HG03354 (cell line): ENCODE results near the gene CASP8.

Experiments used
- ATAC-seq: cut with Tn5 transposase; IDR thresholded peaks from one replicate; pipeline ENCODE4 v1.9.1; 2021; ENCODE audit warnings: mild to moderate bottlenecking; ENCODE audit not compliant: unreplicated experiment, poor library complexity, severe bottlenecking

Gene CASP8

DNA sequence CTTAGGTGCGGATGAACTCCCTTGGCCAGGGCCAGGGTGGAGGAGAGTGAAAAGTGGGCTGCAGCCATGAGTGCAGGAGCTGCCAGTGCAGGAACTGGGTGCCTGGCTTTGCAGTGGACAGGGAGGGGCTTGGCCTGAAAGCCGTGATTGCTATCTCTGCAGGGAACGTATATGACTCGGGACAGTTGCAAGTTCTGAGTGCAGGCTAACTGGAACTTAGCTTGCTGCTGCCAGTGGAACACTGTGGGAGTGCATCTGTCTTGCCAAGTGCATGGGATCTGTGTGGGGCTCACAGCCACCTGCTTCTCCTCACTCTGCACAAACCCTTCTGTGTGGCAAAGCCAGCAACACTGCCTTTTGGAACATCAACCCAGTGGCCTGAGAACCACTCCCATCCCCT, 59.9 kb downstream of the CASP8 start:
- no peak for ATAC-seq

DNA sequence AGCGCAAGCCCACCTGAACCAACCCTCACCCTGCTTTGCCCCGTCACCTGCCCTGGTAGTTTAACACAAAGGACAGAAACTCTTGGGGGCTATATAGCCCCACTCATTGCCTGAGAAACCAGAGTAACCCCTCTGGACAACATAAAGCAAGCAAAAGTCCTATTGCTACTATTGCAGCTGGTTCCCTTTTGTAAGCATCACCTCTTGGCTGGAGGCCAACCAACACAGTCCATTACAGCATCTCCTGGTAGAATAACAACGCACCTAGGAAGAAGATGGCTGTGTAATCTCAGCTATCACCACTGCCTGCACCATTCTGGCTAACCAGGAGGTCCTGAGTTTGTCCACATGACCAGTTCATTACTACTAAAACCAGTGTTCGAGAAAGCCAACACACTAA, 60.4 kb downstream of the CASP8 start:
- ATAC-seq: no peak

DNA sequence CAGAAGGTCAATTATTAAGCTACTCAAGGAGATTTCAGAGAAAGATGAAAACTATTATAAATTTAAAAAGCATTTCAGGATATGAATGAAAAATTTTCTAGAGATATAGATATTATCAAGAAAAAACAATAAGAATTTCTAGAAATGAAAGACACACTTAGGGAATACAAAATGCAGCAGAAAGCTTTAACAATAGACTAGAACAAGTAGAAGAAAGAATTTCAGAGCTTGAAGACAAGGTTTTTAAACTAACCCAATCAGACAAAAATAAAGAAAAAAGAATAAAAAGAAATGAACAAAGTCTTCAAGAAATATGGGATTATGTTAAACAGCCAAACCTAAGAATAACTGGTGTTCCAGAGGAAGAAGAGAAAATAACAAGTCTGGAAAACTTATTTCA, 62.4 kb downstream of the CASP8 start:
- no peak for ATAC-seq

GRCh38 chr2:201327678-201328077, 67.3 kb downstream of the CASP8 start:
- no peak for ATAC-seq

DNA sequence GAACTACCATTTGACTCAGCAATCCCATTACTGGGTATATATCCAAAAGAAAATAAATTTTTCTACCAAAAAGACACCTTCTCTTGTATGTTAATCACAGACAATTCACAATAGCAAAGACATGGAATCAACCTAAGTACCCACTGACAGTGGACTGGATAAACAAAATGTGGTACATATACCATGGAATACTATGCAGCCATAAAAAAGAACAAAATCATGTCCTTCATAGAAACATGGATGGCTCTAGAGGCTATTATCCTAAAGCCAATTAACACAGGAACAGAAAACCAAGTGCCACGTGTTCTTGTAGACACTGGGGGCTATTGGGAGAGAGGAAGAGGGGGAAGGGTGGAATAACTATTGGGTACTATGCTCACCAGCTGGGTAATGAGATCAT, 69.1 kb downstream of the CASP8 start:
- no peak for ATAC-seq
